Mesendoderm (in vitro differentiated cells): ENCODE results near the gene GLYR1.

Source experiments
- DNase-seq: peaks from one replicate; pipeline ENCODE4 v3.0.0; 2013
- H2AK5ac ChIP-seq: 2 replicates; pipeline ENCODE4 v1.6.1; 2013; ENCODE audit warnings: low read length, inconsistent platforms
- H2BK120ac ChIP-seq: 2 replicates; pipeline ENCODE4 v1.6.1; 2013; ENCODE audit warnings: low read depth, mild to moderate bottlenecking, low read length, moderate library complexity, mixed read lengths
- H2BK15ac ChIP-seq: replicated peaks from 2 replicates; pipeline ENCODE4 v1.6.1; 2013; ENCODE audit warnings: low read depth, mild to moderate bottlenecking, moderate library complexity
- H2BK5ac ChIP-seq: 2 replicates; pipeline ENCODE4 v1.6.1; 2013; ENCODE audit warnings: low read length, inconsistent platforms
- H3K18ac ChIP-seq: 2 replicates; pipeline ENCODE4 v1.6.1; 2013; ENCODE audit warnings: mild to moderate bottlenecking, low read length, mixed read lengths
- H3K23ac ChIP-seq: one replicate; pipeline ENCODE4 v1.6.1; 2013; ENCODE audit warnings: low read length
- H3K27ac ChIP-seq: 2 replicates; pipeline ENCODE4 v1.5.1; 2013; ENCODE audit warnings: low read depth, mild to moderate bottlenecking, inconsistent platforms, low read length, moderate library complexity
- H3K27me3 ChIP-seq: 2 replicates; pipeline ENCODE4 v1.6.1; 2013; ENCODE audit warnings: low read length, control low read depth, mild to moderate bottlenecking, inconsistent platforms; ENCODE audit not compliant: insufficient read depth, poor library complexity
- H3K36me3 ChIP-seq: 2 replicates; pipeline ENCODE4 v1.6.1; 2013; ENCODE audit warnings: low read length, inconsistent platforms; ENCODE audit not compliant: control insufficient read depth, insufficient read depth
- H3K4ac ChIP-seq: one replicate; pipeline ENCODE4 v1.6.1; 2013; ENCODE audit warnings: low read depth, mild to moderate bottlenecking, low read length, moderate library complexity
- H3K4me1 ChIP-seq: 2 replicates; pipeline ENCODE4 v1.6.1; 2013; ENCODE audit warnings: low read depth, low read length, inconsistent platforms; ENCODE audit not compliant: control insufficient read depth
- H3K4me2 ChIP-seq: 2 replicates; pipeline ENCODE4 v1.6.1; 2013; ENCODE audit warnings: low read length
- H3K4me3 ChIP-seq: 2 replicates; pipeline ENCODE4 v1.5.1; 2013; ENCODE audit warnings: mild to moderate bottlenecking, low read length
- H3K56ac ChIP-seq: one replicate; pipeline ENCODE4 v1.6.1; 2013; ENCODE audit warnings: low read length
- H3K79me1 ChIP-seq: 2 replicates; pipeline ENCODE4 v1.6.1; 2013; ENCODE audit warnings: low read length, inconsistent platforms
- H3K79me2 ChIP-seq: 2 replicates; pipeline ENCODE4 v1.6.1; 2013; ENCODE audit warnings: mild to moderate bottlenecking, low read length; ENCODE audit not compliant: control insufficient read depth, insufficient read depth
- H3K9ac ChIP-seq: 2 replicates; pipeline ENCODE4 v1.6.1; 2013; ENCODE audit warnings: low read length, inconsistent platforms
- H4K5ac ChIP-seq: one replicate; pipeline ENCODE4 v1.6.1; 2013; ENCODE audit warnings: low read length
- H4K8ac ChIP-seq: one replicate; pipeline ENCODE4 v1.6.1; 2013; ENCODE audit warnings: low read depth, mild to moderate bottlenecking, control low read depth, low read length, moderate library complexity
- WGBS: extraction: QIAGEN DNeasy Blood & Tissue Kit; methylation state at CpG from one replicate; pipeline ENCODE4 v1.1.7; 2013; ENCODE audit warnings: low lambda C conversion rate, missing lambda C conversion rate; ENCODE audit not compliant: insufficient coverage; ENCODE audit errors: extremely low coverage; 5-methylcytosine and 5-hydroxymethylcytosine counted together

The GLYR1 gene

GRCh38 chr16:4783251-4783950 lies 63.7 kb downstream of the GLYR1 start:
- Histone ChIP-seq H3K23ac (no peak overlapping the region), H2BK15ac (no peak overlapping the region), H4K8ac (no peak overlapping the region), H2AK5ac (no peak overlapping the region), H3K56ac (no peak overlapping the region), H3K79me1 (no peaks in the 10 kb centered on the region), H3K18ac (no peak overlapping the region), H2BK120ac (no peak overlapping the region), H3K27me3 (no peaks in the 10 kb centered on the region), H3K36me3 (no peaks in the 10 kb centered on the region), H4K5ac (no peak overlapping the region), H3K79me2 (no peaks in the 10 kb centered on the region), H3K4ac (no peak overlapping the region), H3K4me1 (no peaks in the 10 kb centered on the region), H3K27ac (no peak overlapping the region), H3K4me3 (no peak overlapping the region), H3K9ac (no peak overlapping the region), H3K4me2 (no peak overlapping the region), H2BK5ac (no peak overlapping the region)
- WGBS: no CpG with 5 or more reads among the region's 25 CpGs
- no peak for DNase-seq

GRCh38 chr16:4780235-4780634 lies 66.9 kb downstream of the GLYR1 start:
- H3K79me1 ChIP-seq: no peaks in the 10 kb centered on the region
- no peak overlapping the region for H3K4me3 ChIP-seq
- H2AK5ac ChIP-seq: no peak overlapping the region
- no peaks in the 10 kb centered on the region for H3K4me1 ChIP-seq
- no peaks in the 10 kb centered on the region for H3K79me2 ChIP-seq
- no peaks in the 10 kb centered on the region for H3K27me3 ChIP-seq
- no peak overlapping the region for H2BK120ac ChIP-seq
- no peaks in the 10 kb centered on the region for H3K36me3 ChIP-seq
- no peak overlapping the region for H4K8ac ChIP-seq
- no peak for DNase-seq
- no peak overlapping the region for H3K56ac ChIP-seq
- H3K18ac ChIP-seq: no peak overlapping the region
- WGBS: no CpG with 5 or more reads among the region's 4 CpGs
- H2BK5ac ChIP-seq: no peak overlapping the region
- no peak overlapping the region for H3K9ac ChIP-seq
- H3K23ac ChIP-seq: no peak overlapping the region
- no peak overlapping the region for H2BK15ac ChIP-seq
- H3K4me2 ChIP-seq: no peak overlapping the region
- no peak overlapping the region for H3K4ac ChIP-seq
- no peak overlapping the region for H3K27ac ChIP-seq
- H4K5ac ChIP-seq: no peak overlapping the region

- WGBS: no CpG with 5 or more reads among the region's 5 CpGs
- no peak overlapping the region for H3K9ac ChIP-seq
- no peaks in the 10 kb centered on the region for H3K79me2 ChIP-seq
- no peak overlapping the region for H3K18ac ChIP-seq
- H3K4me2 ChIP-seq: no peak overlapping the region
- no peak overlapping the region for H3K27ac ChIP-seq
- H3K56ac ChIP-seq: no peak overlapping the region
- H2BK15ac ChIP-seq: no peak overlapping the region
- H2BK120ac ChIP-seq: no peak overlapping the region
- H3K4me1 ChIP-seq: no peaks in the 10 kb centered on the region
- no peak for DNase-seq
- no peak overlapping the region for H4K8ac ChIP-seq
- no peaks in the 10 kb centered on the region for H3K27me3 ChIP-seq
- H3K36me3 ChIP-seq: no peaks in the 10 kb centered on the region
- no peak overlapping the region for H3K4ac ChIP-seq
- no peak overlapping the region for H3K4me3 ChIP-seq
- H3K23ac ChIP-seq: no peak overlapping the region
- H3K79me1 ChIP-seq: no peaks in the 10 kb centered on the region
- no peak overlapping the region for H2AK5ac ChIP-seq
- no peak overlapping the region for H2BK5ac ChIP-seq
- no peak overlapping the region for H4K5ac ChIP-seq
These were observed 69.1 kb downstream of the GLYR1 start for GRCh38 chr16:4778050-4778392.

GRCh38 chr16:4777339-4778049 lies 69.6 kb downstream of the GLYR1 start:
- Histone ChIP-seq H3K4ac (no peak overlapping the region), H3K4me3 (no peak overlapping the region), H3K18ac (no peak overlapping the region), H2AK5ac (no peak overlapping the region), H3K27ac (no peak overlapping the region), H3K4me2 (no peak overlapping the region), H3K9ac (no peak overlapping the region), H3K23ac (no peak overlapping the region), H3K56ac (no peak overlapping the region), H3K79me1 (no peaks in the 10 kb centered on the region), H3K4me1 (no peaks in the 10 kb centered on the region), H3K79me2 (no peaks in the 10 kb centered on the region), H2BK5ac (no peak overlapping the region), H3K27me3 (no peaks in the 10 kb centered on the region), H4K8ac (no peak overlapping the region), H3K36me3 (no peaks in the 10 kb centered on the region), H2BK15ac (no peak overlapping the region), H4K5ac (no peak overlapping the region), H2BK120ac (no peak overlapping the region)
- no peak for DNase-seq
- no CpG with 5 or more reads among the region's 17 CpGs for WGBS

GRCh38 chr16:4776141-4776705 lies 70.9 kb downstream of the GLYR1 start:
- Histone ChIP-seq H2BK120ac (no peak overlapping the region), H3K27me3 (no peaks in the 10 kb centered on the region), H2BK15ac (no peak overlapping the region), H3K79me1 (no peaks in the 10 kb centered on the region), H3K4ac (no peak overlapping the region), H3K9ac (no peak overlapping the region), H3K56ac (no peak overlapping the region), H2AK5ac (no peak overlapping the region), H4K5ac (no peak overlapping the region), H3K18ac (no peak overlapping the region), H3K36me3 (no peaks in the 10 kb centered on the region), H3K4me3 (no peak overlapping the region), H3K79me2 (no peaks in the 10 kb centered on the region), H3K23ac (no peak overlapping the region), H2BK5ac (no peak overlapping the region), H3K27ac (no peak overlapping the region), H3K4me1 (no peaks in the 10 kb centered on the region), H3K4me2 (no peak overlapping the region), H4K8ac (no peak overlapping the region)
- no CpG with 5 or more reads among the region's 2 CpGs for WGBS
- DNase-seq: no peak
